ENCODE results near the gene PXDC1. TPM values are rescaled to one million over a fixed set of nuclear protein-coding genes. Genes with fewer than 3 reads are reported as not detected.

Gene PXDC1
- total RNA-seq, 1 donor from 2014 or later: 75.9 TPM

DNA sequence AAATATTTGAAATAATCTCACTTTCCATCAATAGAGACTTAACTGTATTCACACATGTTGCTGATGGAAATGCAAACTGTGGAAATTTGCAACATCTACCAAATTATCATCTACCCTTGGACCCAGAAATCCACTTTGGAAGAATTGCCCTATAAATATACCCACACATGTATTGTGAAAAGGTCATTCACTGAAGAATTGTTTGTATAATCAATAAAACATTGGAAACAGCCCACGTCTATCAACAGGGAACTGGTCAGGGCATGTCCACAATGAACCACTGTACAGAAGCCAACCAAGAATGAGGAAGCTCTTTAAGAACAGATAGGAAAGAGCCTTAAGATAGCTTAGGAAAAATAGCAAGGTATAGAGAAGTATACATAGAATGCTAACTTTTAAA lies 36.2 kb downstream of the PXDC1 start:
- intact Hi-C loops (cut with DNase I): no loop called here

DNA sequence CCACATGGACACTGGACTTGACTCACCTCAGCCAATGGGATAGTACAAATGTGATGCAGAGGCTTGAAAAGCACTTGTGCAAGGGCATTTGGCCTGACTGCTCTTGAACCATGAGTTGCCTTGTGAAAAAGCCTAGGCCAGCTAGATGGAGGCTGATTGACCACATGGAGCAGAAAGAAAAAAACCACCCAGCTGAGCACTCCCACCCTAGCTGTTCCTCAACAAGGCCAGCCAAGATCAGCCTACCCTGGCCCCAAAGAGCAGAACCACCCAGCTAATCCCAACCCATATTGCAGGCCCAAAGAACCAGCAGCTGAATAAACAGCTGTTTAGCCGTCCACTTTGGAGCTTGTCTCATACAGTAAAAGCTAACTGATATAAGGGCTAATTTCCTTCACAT lies 36.7 kb downstream of the PXDC1 start:
- intact Hi-C loops (cut with DNase I): no loop called here
- DNase-seq (ENCODE audit: extremely low spot score in 2 of 2): no peak
- H3K27me3 ChIP-seq: no peaks in the 10 kb centered on the region
- no peaks in the 10 kb centered on the region for H3K9me3 ChIP-seq
- H3K4me3 ChIP-seq: no peak overlapping the region
- TF ChIP-seq POLR2AphosphoS5 (IDR thresholded peaks at IDR 0.05; ENCODE audit: insufficient read depth in 1 of 2, low read depth in 1 of 2) (no peak), POLR2A (IDR thresholded peaks at IDR 0.05) (no peak)
- TF ChIP-seq, protein P1, sequence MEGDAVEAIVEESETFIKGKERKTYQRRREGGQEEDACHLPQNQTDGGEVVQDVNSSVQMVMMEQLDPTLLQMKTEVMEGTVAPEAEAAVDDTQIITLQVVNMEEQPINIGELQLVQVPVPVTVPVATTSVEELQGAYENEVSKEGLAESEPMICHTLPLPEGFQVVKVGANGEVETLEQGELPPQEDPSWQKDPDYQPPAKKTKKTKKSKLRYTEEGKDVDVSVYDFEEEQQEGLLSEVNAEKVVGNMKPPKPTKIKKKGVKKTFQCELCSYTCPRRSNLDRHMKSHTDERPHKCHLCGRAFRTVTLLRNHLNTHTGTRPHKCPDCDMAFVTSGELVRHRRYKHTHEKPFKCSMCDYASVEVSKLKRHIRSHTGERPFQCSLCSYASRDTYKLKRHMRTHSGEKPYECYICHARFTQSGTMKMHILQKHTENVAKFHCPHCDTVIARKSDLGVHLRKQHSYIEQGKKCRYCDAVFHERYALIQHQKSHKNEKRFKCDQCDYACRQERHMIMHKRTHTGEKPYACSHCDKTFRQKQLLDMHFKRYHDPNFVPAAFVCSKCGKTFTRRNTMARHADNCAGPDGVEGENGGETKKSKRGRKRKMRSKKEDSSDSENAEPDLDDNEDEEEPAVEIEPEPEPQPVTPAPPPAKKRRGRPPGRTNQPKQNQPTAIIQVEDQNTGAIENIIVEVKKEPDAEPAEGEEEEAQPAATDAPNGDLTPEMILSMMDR (IDR thresholded peaks at IDR 0.05): no peak
- H3K27ac ChIP-seq: no peak overlapping the region
- H3K36me3 ChIP-seq: no peaks in the 10 kb centered on the region
- peaks cover 15% of the 10 kb centered on the region for H3K4me1 ChIP-seq

More for the DNA sequence above, 36.2 kb downstream of the PXDC1 start:
- Histone ChIP-seq H3K27ac (no peak overlapping the region), H3K9me3 (no peaks in the 10 kb centered on the region), H3K4me1 (peaks cover 15% of the 10 kb centered on the region), H3K27me3 (no peaks in the 10 kb centered on the region), H3K36me3 (no peaks in the 10 kb centered on the region), H3K4me3 (no peak overlapping the region)
- no peak for TF ChIP-seq POLR2A (IDR thresholded peaks at IDR 0.05)
- no peak for TF ChIP-seq POLR2AphosphoS5 (IDR thresholded peaks at IDR 0.05; ENCODE audit: insufficient read depth in 1 of 2, low read depth in 1 of 2)
- TF ChIP-seq, protein P1 (IDR thresholded peaks at IDR 0.05): no peak
- DNase-seq (ENCODE audit: extremely low spot score in 2 of 2): no peak

DNA sequence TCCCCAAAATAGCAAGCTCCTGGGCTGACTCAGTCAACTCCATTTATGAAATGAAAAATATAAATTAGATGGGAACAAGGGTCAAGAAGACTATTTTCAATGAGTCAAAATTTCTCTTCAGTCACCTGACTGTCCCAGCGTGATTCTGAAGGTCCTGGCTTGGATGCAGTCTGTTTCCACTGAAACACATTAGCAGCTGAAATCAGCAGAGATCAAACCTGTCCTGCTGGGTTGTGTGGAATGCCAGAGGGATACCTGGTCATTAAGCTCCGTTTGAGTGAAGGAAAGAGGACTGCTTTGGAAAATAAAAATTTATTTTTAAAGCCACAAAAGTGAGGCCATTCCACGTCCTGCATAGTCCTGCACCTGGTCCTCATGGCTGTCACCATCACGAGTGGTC lies 37.4 kb downstream of the PXDC1 start:
- intact Hi-C loops (cut with DNase I): no loop called here
- H3K27ac ChIP-seq: no peak overlapping the region
- H3K4me3 ChIP-seq: no peak overlapping the region
- DNase-seq (ENCODE audit: extremely low spot score in 2 of 2): no peak
- H3K4me1 ChIP-seq: peaks cover 15% of the 10 kb centered on the region
- H3K36me3 ChIP-seq: no peaks in the 10 kb centered on the region
- no peaks in the 10 kb centered on the region for H3K9me3 ChIP-seq
- no peaks in the 10 kb centered on the region for H3K27me3 ChIP-seq
- TF ChIP-seq POLR2A (IDR thresholded peaks at IDR 0.05) (no peak), POLR2AphosphoS5 (IDR thresholded peaks at IDR 0.05; ENCODE audit: insufficient read depth in 1 of 2, low read depth in 1 of 2) (no peak)
- TF ChIP-seq, protein P1 (IDR thresholded peaks at IDR 0.05): no peak

- DNase-seq (ENCODE audit: extremely low spot score in 2 of 2): no peak
- no peaks in the 10 kb centered on the region for H3K27me3 ChIP-seq
- intact Hi-C loops (cut with DNase I): no loop called here
- no peak overlapping the region for H3K4me3 ChIP-seq
- no peaks in the 10 kb centered on the region for H3K9me3 ChIP-seq
- peaks cover 5% of the 10 kb centered on the region for H3K4me1 ChIP-seq
- TF ChIP-seq POLR2AphosphoS5 (IDR thresholded peaks at IDR 0.05; ENCODE audit: insufficient read depth in 1 of 2, low read depth in 1 of 2) (no peak), POLR2A (IDR thresholded peaks at IDR 0.05) (no peak)
- TF ChIP-seq, protein P1 (IDR thresholded peaks at IDR 0.05): no peak
- no peak overlapping the region for H3K27ac ChIP-seq
- H3K36me3 ChIP-seq: no peaks in the 10 kb centered on the region
Observed at GRCh38 chr6:3712827-3713665, 38.5 kb downstream of the PXDC1 start.

DNA sequence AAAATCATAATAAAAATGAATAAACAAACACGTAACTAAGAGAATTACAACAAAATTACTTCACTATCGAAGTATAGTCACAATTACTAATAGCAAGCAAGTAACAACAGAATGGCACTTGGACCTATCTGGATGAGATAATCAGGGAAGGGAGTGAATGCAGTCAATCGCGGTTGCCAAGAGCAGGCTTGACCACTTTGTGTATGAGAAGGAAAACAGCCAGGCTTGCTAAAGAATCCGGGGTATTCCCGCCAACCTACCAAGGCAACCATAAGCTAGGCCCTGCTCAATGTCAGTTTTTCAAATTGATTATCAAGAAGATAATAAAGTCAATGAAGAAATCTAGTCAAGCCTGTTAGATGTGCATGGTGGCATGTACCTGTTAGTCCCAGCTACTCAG lies 39.7 kb downstream of the PXDC1 start:
- no peaks in the 10 kb centered on the region for H3K36me3 ChIP-seq
- intact Hi-C loops (cut with DNase I): no loop called here
- no peak overlapping the region for H3K4me3 ChIP-seq
- H3K9me3 ChIP-seq: no peaks in the 10 kb centered on the region
- H3K4me1 ChIP-seq: no peaks in the 10 kb centered on the region
- no peak overlapping the region for H3K27ac ChIP-seq
- DNase-seq (ENCODE audit: extremely low spot score in 2 of 2): no peak
- TF ChIP-seq POLR2AphosphoS5 (IDR thresholded peaks at IDR 0.05; ENCODE audit: insufficient read depth in 1 of 2, low read depth in 1 of 2) (no peak), POLR2A (IDR thresholded peaks at IDR 0.05) (no peak)
- TF ChIP-seq, protein P1 (IDR thresholded peaks at IDR 0.05): no peak
- H3K27me3 ChIP-seq: no peaks in the 10 kb centered on the region
